NOMO-1 (cell line): ENCODE measurements around the gene LAMP5.

Experiments
- DNase-seq, 2 experiments: peaks; one replicate each; lab custom pipeline; 2025; ENCODE audit not compliant: unreplicated experiment in 2 of 2; lab: John Stamatoyannopoulos, UW

Gene LAMP5

GRCh38 chr20:9531581-9531980, 17.2 kb downstream of the LAMP5 start:
- DNase-seq = no peak

- DNase-seq = no peak
Observed at GRCh38 chr20:9532069-9532838, 17.9 kb downstream of the LAMP5 start.

- DNase-seq = no peak
Observed at GRCh38 chr20:9534025-9534424, 19.6 kb downstream of the LAMP5 start.

- DNase-seq = no peak
Observed at GRCh38 chr20:9535449-9535848, 21.1 kb downstream of the LAMP5 start.

GRCh38 chr20:9543214-9543613, 28.8 kb downstream of the LAMP5 start:
- no peak for DNase-seq

- DNase-seq = no peak
Observed at GRCh38 chr20:9550283-9550682, 35.9 kb downstream of the LAMP5 start.

- no peak for DNase-seq
Observed at GRCh38 chr20:9550871-9551270, 36.5 kb downstream of the LAMP5 start.

- peak; percentile 73 to 75 for DNase-seq
Observed at GRCh38 chr20:9551808-9552550, 37.6 kb downstream of the LAMP5 start.

- no peak for DNase-seq
Observed at GRCh38 chr20:9555781-9556180, 41.4 kb downstream of the LAMP5 start.

GRCh38 chr20:9557411-9557810, 43.0 kb downstream of the LAMP5 start:
- DNase-seq = no peak

GRCh38 chr20:9565910-9566550, 51.6 kb downstream of the LAMP5 start:
- no peak for DNase-seq

GRCh38 chr20:9566977-9567376, 52.6 kb downstream of the LAMP5 start:
- DNase-seq = no peak

GRCh38 chr20:9570612-9571011, 56.2 kb downstream of the LAMP5 start:
- no peak for DNase-seq

GRCh38 chr20:9571783-9572182, 57.4 kb downstream of the LAMP5 start:
- DNase-seq = no peak

GRCh38 chr20:9572670-9573069, 58.3 kb downstream of the LAMP5 start:
- DNase-seq = no peak

GRCh38 chr20:9573335-9574151, 59.2 kb downstream of the LAMP5 start:
- DNase-seq = no peak

GRCh38 chr20:9574181-9574580, 59.8 kb downstream of the LAMP5 start:
- DNase-seq = no peak

GRCh38 chr20:9574776-9575175, 60.4 kb downstream of the LAMP5 start:
- DNase-seq = no peak

GRCh38 chr20:9575836-9576235, 61.4 kb downstream of the LAMP5 start:
- no peak for DNase-seq

GRCh38 chr20:9576695-9577094, 62.3 kb downstream of the LAMP5 start:
- DNase-seq = no peak

GRCh38 chr20:9577397-9577796, 63.0 kb downstream of the LAMP5 start:
- no peak for DNase-seq
